SK-N-SH (cell line): ENCODE results near the gene NRBF2. TPM values are rescaled to one million over a fixed set of nuclear protein-coding genes. Genes with fewer than 3 reads are reported as not detected.

Experiments used
- CTCF ChIA-PET: fragments of 300-600, 350-600 bp; formaldehyde crosslinking; extraction: SDS; loops from one replicate; lab custom pipeline; 2021; lab: Yijun Ruan, JAX
- POLR2A ChIA-PET: fragments of 350-600 bp; sonication (Branson Sonifier 250); formaldehyde crosslinking; extraction: SDS; loops from one replicate; lab custom pipeline; 2020; ENCODE audit warnings: antibody characterized with exemption, inconsistent platforms; lab: Yijun Ruan, JAX
- DNase-seq: peaks from one replicate; pipeline ENCODE4 v3.0.0; 2012
- H2AFZ ChIP-seq: fragments of 200-600 bp; sonication (generic); 2 replicates; pipeline ENCODE4 v1.8.1; 2016; ENCODE audit warnings: antibody characterized with exemption, mild to moderate bottlenecking, low read depth
- H3F3A ChIP-seq: fragments of 200-600 bp; sonication (generic); replicated peaks from 2 replicates; pipeline ENCODE3; 2016; ENCODE audit warnings: antibody characterized with exemption, mild to moderate bottlenecking; ENCODE audit not compliant: insufficient read depth
- H3K27ac ChIP-seq, 2 experiments: fragments of 200-500 bp in 1 of 2; fragments of 200-600 bp in 1 of 2; sonication (Bioruptor generic) in 1 of 2; sonication (generic), shearing (Covaris generic) in 1 of 2; 2 replicates each; pipeline versions ENCODE4 v1.5.1 to v1.6.1; 2014 to 2016; ENCODE audit warnings: low read depth in 2 of 2, inconsistent platforms in 1 of 2, low read length in 1 of 2, mild to moderate bottlenecking in 1 of 2, mixed read lengths in 1 of 2
- H3K27me3 ChIP-seq: fragments of 200-600 bp; sonication (generic), shearing (Covaris generic); 2 replicates; pipeline ENCODE4 v1.6.1; 2016; ENCODE audit warnings: mixed run types; ENCODE audit not compliant: insufficient read depth
- H3K36me3 ChIP-seq, 2 experiments: fragments of 200-500 bp in 1 of 2; fragments of 200-600 bp in 1 of 2; sonication (Bioruptor generic) in 1 of 2; sonication (generic) in 1 of 2; replicated peaks in 1 of 2; 2 replicates each; pipeline versions ENCODE3 to v1.5.1; 2014 to 2016; ENCODE audit warnings: low read length in 1 of 2, mild to moderate bottlenecking in 1 of 2; ENCODE audit not compliant: insufficient read depth in 2 of 2, control insufficient read depth in 1 of 2
- H3K4me1 ChIP-seq, 2 experiments: fragments of 200-500 bp in 1 of 2; fragments of 200-600 bp in 1 of 2; sonication (Bioruptor generic) in 1 of 2; sonication (generic), shearing (Covaris generic) in 1 of 2; 2 replicates each; pipeline versions ENCODE4 v1.5.1 to v1.6.1; 2014 to 2016; ENCODE audit warnings: low read depth in 1 of 2, low read length in 1 of 2, mixed run types in 1 of 2; ENCODE audit not compliant: insufficient read depth in 2 of 2, control insufficient read depth in 1 of 2
- H3K4me2 ChIP-seq: fragments of 200-600 bp; sonication (generic), shearing (Covaris generic); 2 replicates; pipeline ENCODE4 v1.6.1; 2017; ENCODE audit warnings: mixed run types
- H3K4me3 ChIP-seq, 2 experiments: fragments of 200-500 bp in 1 of 2; fragments of 200-600 bp in 1 of 2; sonication (Bioruptor generic) in 1 of 2; sonication (generic), shearing (Covaris generic) in 1 of 2; 2 replicates each; pipeline versions ENCODE4 v1.5.1 to v1.8.1; 2014 to 2016; ENCODE audit warnings: low read depth in 2 of 2, inconsistent platforms in 1 of 2, low read length in 1 of 2, mild to moderate bottlenecking in 1 of 2, mixed read lengths in 1 of 2, moderate library complexity in 1 of 2
- H3K79me2 ChIP-seq: fragments of 200-600 bp; sonication (generic); 2 replicates; pipeline ENCODE4 v1.8.1; 2017; ENCODE audit warnings: mild to moderate bottlenecking; ENCODE audit not compliant: insufficient read depth
- H3K9ac ChIP-seq: fragments of 200-600 bp; sonication (generic); 2 replicates; pipeline ENCODE4 v1.6.1; 2017; ENCODE audit warnings: mixed run types
- H3K9me2 ChIP-seq: fragments of 200-600 bp; sonication (generic); 2 replicates; pipeline ENCODE4 v1.6.1; 2017; ENCODE audit warnings: mixed run types
- H3K9me3 ChIP-seq: fragments of 200-600 bp; sonication (generic); 2 replicates; pipeline ENCODE4 v1.6.1; 2017; ENCODE audit warnings: mixed run types, mild to moderate bottlenecking, moderate library complexity
- H4K20me1 ChIP-seq: fragments of 200-600 bp; sonication (generic); 2 replicates; pipeline ENCODE4 v1.6.1; 2017; ENCODE audit warnings: mild to moderate bottlenecking, mixed run types; ENCODE audit not compliant: insufficient read depth
- FOXJ3 ChIP-seq: sonication (generic); formaldehyde crosslinking; IDR thresholded peaks from 2 replicates; pipeline ENCODE4 v1.5.1; 2020; ENCODE audit warnings: mild to moderate bottlenecking, missing genetic modification reagents
- NFIC ChIP-seq: IDR thresholded peaks from 2 replicates; pipeline ENCODE4 v1.4.0; 2012; ENCODE audit warnings: borderline replicate concordance
- RFX5 ChIP-seq: IDR thresholded peaks from 2 replicates; pipeline ENCODE4 v1.6.1; 2012; ENCODE audit warnings: mild to moderate bottlenecking, improper control_type of control experiment, low read length
- TAF1 ChIP-seq: IDR thresholded peaks from 2 replicates; pipeline ENCODE4 v1.6.1; 2012; ENCODE audit warnings: low read depth, mild to moderate bottlenecking, low read length, moderate library complexity, borderline replicate concordance
- TCF12 ChIP-seq: IDR thresholded peaks from 2 replicates; pipeline ENCODE4 v1.4.0; 2012
- TEAD4 ChIP-seq: IDR thresholded peaks from 2 replicates; pipeline ENCODE4 v1.4.0; 2012; ENCODE audit warnings: mild to moderate bottlenecking, borderline replicate concordance; ENCODE audit not compliant: insufficient read depth
- WGBS: methylation state at CpG from one replicate; pipeline ENCODE4 v1.1.6; 2017; ENCODE audit warnings: low lambda C conversion rate; 5-methylcytosine and 5-hydroxymethylcytosine counted together
- polyA plus RNA-seq, 3 experiments: library from polyadenylated mRNA; depleted of rRNA; stranded (reverse); fragments of >200 nt; gene quantifications; 2 replicates each; pipeline ENCODE4 v1.2.3, GENCODE V29; 2012
- TF ChIP-seq, protein P1 (sequence below): IDR thresholded peaks from 2 replicates; pipeline ENCODE4 v1.6.1; 2012; ENCODE audit warnings: mild to moderate bottlenecking, low read depth, low read length, moderate library complexity
- TF ChIP-seq, protein P2 (sequence below): IDR thresholded peaks from 2 replicates; pipeline ENCODE4 v1.4.0; 2012; ENCODE audit warnings: low read depth

Gene NRBF2
- polyA plus RNA-seq, 1 of the 3 experiments (the other 2 are of a cell fraction) = 8.9 TPM

DNA sequence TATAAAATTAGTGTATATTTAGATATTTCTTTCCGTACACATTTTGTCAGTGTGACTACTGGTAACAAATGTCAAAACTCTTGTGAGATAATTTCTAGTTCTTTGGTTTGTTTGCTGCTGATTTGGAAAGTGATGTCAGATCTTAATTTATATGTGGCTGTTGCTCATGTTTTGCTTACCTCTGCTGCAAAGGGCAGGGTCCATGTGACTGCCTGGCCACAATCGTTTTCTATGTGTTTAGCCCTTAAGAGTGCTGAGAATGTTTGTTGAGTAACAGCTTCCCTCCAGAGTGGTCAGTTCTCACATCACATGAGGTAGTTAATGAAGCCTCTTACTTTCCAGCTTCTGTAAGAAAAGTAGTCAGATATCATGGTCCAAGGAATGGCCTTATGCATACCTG, 4.2 kb downstream of the NRBF2 start:
- Histone ChIP-seq H3K4me2 (no peak overlapping the region), H3K4me3 (no peak overlapping the region), H3K9ac (no peak overlapping the region), H4K20me1 (peaks cover 51% of the 10 kb centered on the region), H3F3A (no peaks in the 10 kb centered on the region), H3K9me2 (no peaks in the 10 kb centered on the region), H2AFZ (no peak overlapping the region), H3K4me1 (peaks cover 0 to 6% of the 10 kb centered on the region in 2 experiments; a peak in 3 of 4 replicates), H3K27me3 (no peaks in the 10 kb centered on the region), H3K36me3 (no peaks in the 10 kb centered on the region), H3K79me2 (peaks cover 91% of the 10 kb centered on the region), H3K9me3 (no peaks in the 10 kb centered on the region), H3K27ac (no peak overlapping the region)
- ChIA-PET POLR2A (no interaction called here), CTCF (interaction anchor here (0.8 to 2.4 kb wide), 3 partner anchors 21 to 544 kb away, joined by 3 to 11 read pairs (median 3); no protein-coding TSS in a partner anchor)
- no peak for DNase-seq
- TF ChIP-seq, protein P1, sequence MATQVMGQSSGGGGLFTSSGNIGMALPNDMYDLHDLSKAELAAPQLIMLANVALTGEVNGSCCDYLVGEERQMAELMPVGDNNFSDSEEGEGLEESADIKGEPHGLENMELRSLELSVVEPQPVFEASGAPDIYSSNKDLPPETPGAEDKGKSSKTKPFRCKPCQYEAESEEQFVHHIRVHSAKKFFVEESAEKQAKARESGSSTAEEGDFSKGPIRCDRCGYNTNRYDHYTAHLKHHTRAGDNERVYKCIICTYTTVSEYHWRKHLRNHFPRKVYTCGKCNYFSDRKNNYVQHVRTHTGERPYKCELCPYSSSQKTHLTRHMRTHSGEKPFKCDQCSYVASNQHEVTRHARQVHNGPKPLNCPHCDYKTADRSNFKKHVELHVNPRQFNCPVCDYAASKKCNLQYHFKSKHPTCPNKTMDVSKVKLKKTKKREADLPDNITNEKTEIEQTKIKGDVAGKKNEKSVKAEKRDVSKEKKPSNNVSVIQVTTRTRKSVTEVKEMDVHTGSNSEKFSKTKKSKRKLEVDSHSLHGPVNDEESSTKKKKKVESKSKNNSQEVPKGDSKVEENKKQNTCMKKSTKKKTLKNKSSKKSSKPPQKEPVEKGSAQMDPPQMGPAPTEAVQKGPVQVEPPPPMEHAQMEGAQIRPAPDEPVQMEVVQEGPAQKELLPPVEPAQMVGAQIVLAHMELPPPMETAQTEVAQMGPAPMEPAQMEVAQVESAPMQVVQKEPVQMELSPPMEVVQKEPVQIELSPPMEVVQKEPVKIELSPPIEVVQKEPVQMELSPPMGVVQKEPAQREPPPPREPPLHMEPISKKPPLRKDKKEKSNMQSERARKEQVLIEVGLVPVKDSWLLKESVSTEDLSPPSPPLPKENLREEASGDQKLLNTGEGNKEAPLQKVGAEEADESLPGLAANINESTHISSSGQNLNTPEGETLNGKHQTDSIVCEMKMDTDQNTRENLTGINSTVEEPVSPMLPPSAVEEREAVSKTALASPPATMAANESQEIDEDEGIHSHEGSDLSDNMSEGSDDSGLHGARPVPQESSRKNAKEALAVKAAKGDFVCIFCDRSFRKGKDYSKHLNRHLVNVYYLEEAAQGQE = no peak
- TF ChIP-seq FOXJ3 (CRISPR knock-in tag) = no peak
- TF ChIP-seq TEAD4 = no peak
- 88% methylated on average over 2 of the region's 2 CpGs for WGBS

GRCh38 chr10:63140077-63140476, 6.9 kb downstream of the NRBF2 start:
- Histone ChIP-seq H3K9me3 (no peaks in the 10 kb centered on the region), H3K9me2 (no peaks in the 10 kb centered on the region), H3F3A (no peaks in the 10 kb centered on the region), H3K4me2 (no peak overlapping the region), H3K4me1 (no peaks in the 10 kb centered on the region; a peak in 1 of 4 replicates), H2AFZ (no peak overlapping the region), H3K27ac (no peak overlapping the region), H3K4me3 (no peak overlapping the region), H3K9ac (no peak overlapping the region), H3K79me2 (peaks cover 100% of the 10 kb centered on the region), H3K27me3 (no peaks in the 10 kb centered on the region), H4K20me1 (peaks cover 63% of the 10 kb centered on the region), H3K36me3 (no peaks in the 10 kb centered on the region)
- POLR2A ChIA-PET = no interaction called here
- no peak for DNase-seq
- TF ChIP-seq FOXJ3 (CRISPR knock-in tag) (no peak), TAF1 (no peak), NFIC (no peak), RFX5 (no peak), TCF12 (no peak)
- TF ChIP-seq, protein P2, sequence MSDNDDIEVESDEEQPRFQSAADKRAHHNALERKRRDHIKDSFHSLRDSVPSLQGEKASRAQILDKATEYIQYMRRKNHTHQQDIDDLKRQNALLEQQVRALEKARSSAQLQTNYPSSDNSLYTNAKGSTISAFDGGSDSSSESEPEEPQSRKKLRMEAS = no peak
- CTCF ChIA-PET = interaction anchor here (0.9 to 6.0 kb wide), 4 partner anchors 17 to 323 kb away, joined by 3 to 38 read pairs (median 4); no protein-coding TSS in a partner anchor
- 89% methylated on average over 3 of the region's 3 CpGs for WGBS
